T-cell (primary cell): ENCODE results near the gene KRTAP4-8. TPM values are rescaled to one million over a fixed set of nuclear protein-coding genes. Genes with fewer than 3 reads are reported as not detected.
"Not testable (repeated sequence)": the region's sequence is repeated elsewhere in the genome, so short reads cannot be mapped to it uniquely, and the experiment has no call there.

ENCODE experiments used
- ATAC-seq, 4 experiments: fragments of 200-7000 bp in 3 of 4; fragments of 150-1000 bp in 1 of 4; cut with Tn5 transposase; replicated peaks in 1 of 4; 1 replicate in 3 of 4; 2 replicates in 1 of 4; pipeline ENCODE4 v1.10.0; 2021; ENCODE audit warnings: moderate library complexity in 3 of 4, mild to moderate bottlenecking in 2 of 4, moderate number of reproducible peaks in 1 of 4
- CTCF ChIA-PET, 2 donors: fragments of 300-600 bp; sonication (Branson Sonifier 250); formaldehyde crosslinking; loops; one replicate each; lab custom pipeline; 2022; ENCODE audit warnings: antibody characterized with exemption in 2 of 2; lab: Charles Lee
- POLR2A ChIA-PET, 2 donors: fragments of 300-600 bp; sonication (Branson Sonifier 250); formaldehyde crosslinking; loops; one replicate each; lab custom pipeline; 2022; ENCODE audit warnings: antibody characterized with exemption in 2 of 2; lab: Charles Lee
- DNase-seq, 35 experiments: peaks; one replicate each; pipeline versions ENCODE4 v3.0.0 to v3.0.0-alpha.2; 2013 to 2023
- H3K27ac ChIP-seq: one replicate; pipeline ENCODE4 v1.5.1; 2013; ENCODE audit warnings: low read length
- H3K27me3 ChIP-seq, 2 experiments: replicated peaks in 1 of 2; 1 replicate in 1 of 2; 2 replicates in 1 of 2; pipeline versions ENCODE4 v1.6.1 to v1.7.0; 2013; ENCODE audit warnings: low read length in 1 of 2, mixed read lengths in 1 of 2; ENCODE audit not compliant: control insufficient read depth in 2 of 2, insufficient read depth in 2 of 2; ENCODE audit errors: extremely low read depth in 1 of 2
- H3K36me3 ChIP-seq, 2 donors: 1 replicate in 1 of 2; 2 replicates in 1 of 2; pipeline versions ENCODE4 v1.6.1 to v1.7.0; 2013; ENCODE audit warnings: low read length in 1 of 2; ENCODE audit not compliant: control insufficient read depth in 2 of 2, insufficient read depth in 1 of 2; ENCODE audit errors: extremely low read depth in 1 of 2
- H3K4me1 ChIP-seq, 2 experiments: 1 replicate in 1 of 2; 2 replicates in 1 of 2; pipeline versions ENCODE4 v1.6.1 to v1.7.0; 2013; ENCODE audit warnings: low read length in 2 of 2, mixed read lengths in 1 of 2; ENCODE audit not compliant: insufficient read depth in 2 of 2, control insufficient read depth in 1 of 2; ENCODE audit errors: extremely low read depth in 1 of 2
- H3K4me3 ChIP-seq, 2 donors: 1 replicate in 1 of 2; 2 replicates in 1 of 2; pipeline versions ENCODE4 v1.5.1 to v1.7.0; 2013; ENCODE audit warnings: mild to moderate bottlenecking in 2 of 2, low read length in 1 of 2, moderate library complexity in 1 of 2; ENCODE audit not compliant: control insufficient read depth in 1 of 2; ENCODE audit errors: extremely low read depth in 1 of 2
- H3K9me3 ChIP-seq: 2 replicates; pipeline ENCODE4 v1.7.0; 2013
- H3K27ac Mint-ChIP-seq, 2 donors: one replicate each; pipeline ENCODE4 v1.8.0; 2020 to 2021; ENCODE audit warnings: mild to moderate bottlenecking in 2 of 2, mixed read lengths in 2 of 2
- H3K27me3 Mint-ChIP-seq, 2 donors: one replicate each; pipeline ENCODE4 v1.8.0; 2021 to 2022; ENCODE audit warnings: mixed read lengths in 2 of 2
- H3K36me3 Mint-ChIP-seq: one replicate; pipeline ENCODE4 v1.8.0; 2021; ENCODE audit warnings: mixed read lengths
- H3K4me1 Mint-ChIP-seq, 3 donors: one replicate each; pipeline ENCODE4 v1.8.0; 2020 to 2022; ENCODE audit warnings: mixed read lengths in 3 of 3, mild to moderate bottlenecking in 1 of 3
- H3K4me3 Mint-ChIP-seq, 3 donors: one replicate each; pipeline ENCODE4 v1.8.0; 2020 to 2022; ENCODE audit warnings: mild to moderate bottlenecking in 3 of 3, mixed read lengths in 3 of 3, moderate library complexity in 3 of 3
- H3K9me3 Mint-ChIP-seq, 3 donors: one replicate each; pipeline ENCODE4 v1.8.0; 2020 to 2022; ENCODE audit warnings: mixed read lengths in 3 of 3
- WGBS: methylation state at CpG from one replicate; pipeline ENCODE4 v1.1.5; 2013; ENCODE audit warnings: missing lambda C conversion rate; ENCODE audit not compliant: insufficient coverage; 5-methylcytosine and 5-hydroxymethylcytosine counted together
- total RNA-seq, 35 experiments: library from RNA in 6 of 35; stranded (reverse) in 6 of 35; fragments of 120-200 nt in 1 of 35; gene quantifications; one replicate each; pipeline versions ENCODE4 v1.2.1 to v1.2.4 and lab custom pipeline; 2013 to 2026

The KRTAP4-8 gene
- total RNA-seq, 5 donors from 2014 or later (not counting 1 experiment from before 2014, with no cell fraction given), result not detected

DNA sequence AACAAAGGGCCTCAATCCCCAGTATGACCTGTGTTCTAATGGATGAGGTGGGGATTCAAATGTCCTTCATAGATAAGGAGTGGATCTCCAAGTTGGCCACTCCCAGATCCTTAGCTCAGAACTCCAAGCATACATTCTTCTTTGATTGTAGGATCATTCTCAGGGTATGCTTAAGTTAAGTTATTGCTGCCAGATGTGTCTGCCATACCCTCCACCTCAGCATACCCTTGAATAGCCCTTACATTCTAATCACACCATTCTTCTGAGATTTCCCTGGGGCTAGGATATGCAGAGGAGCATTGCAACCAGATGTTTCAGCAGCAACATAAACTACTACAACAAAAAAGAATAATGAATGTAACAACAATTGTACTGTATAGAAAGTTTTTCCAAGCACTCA lies 30.7 kb downstream of the KRTAP4-8 start:
- H3K27me3 Mint-ChIP-seq, result peaks cover 0 to 2% of the 10 kb centered on the region in 2 donors
- no peaks in the 10 kb centered on the region for H3K36me3 Mint-ChIP-seq
- ChIA-PET POLR2A (interaction anchor here in 1 of 2 donors (0.7 kb wide), 1 partner anchor 15 kb away, joined by 3 read pairs; no protein-coding TSS in a partner anchor), CTCF (no interaction called here)
- no peak overlapping the region for H3K4me3 ChIP-seq
- H3K4me1 ChIP-seq, result no peaks in the 10 kb centered on the region
- no peaks in the 10 kb centered on the region for H3K27me3 ChIP-seq
- H3K9me3 Mint-ChIP-seq, result no peaks in the 10 kb centered on the region
- ATAC-seq, result no peak
- H3K4me3 Mint-ChIP-seq, result no peak overlapping the region
- no peak overlapping the region for H3K27ac Mint-ChIP-seq
- no peak for DNase-seq
- H3K36me3 ChIP-seq, result no peaks in the 10 kb centered on the region
- no peaks in the 10 kb centered on the region for H3K4me1 Mint-ChIP-seq
- no peaks in the 10 kb centered on the region for H3K9me3 ChIP-seq
- H3K27ac ChIP-seq, result no peak overlapping the region

DNA sequence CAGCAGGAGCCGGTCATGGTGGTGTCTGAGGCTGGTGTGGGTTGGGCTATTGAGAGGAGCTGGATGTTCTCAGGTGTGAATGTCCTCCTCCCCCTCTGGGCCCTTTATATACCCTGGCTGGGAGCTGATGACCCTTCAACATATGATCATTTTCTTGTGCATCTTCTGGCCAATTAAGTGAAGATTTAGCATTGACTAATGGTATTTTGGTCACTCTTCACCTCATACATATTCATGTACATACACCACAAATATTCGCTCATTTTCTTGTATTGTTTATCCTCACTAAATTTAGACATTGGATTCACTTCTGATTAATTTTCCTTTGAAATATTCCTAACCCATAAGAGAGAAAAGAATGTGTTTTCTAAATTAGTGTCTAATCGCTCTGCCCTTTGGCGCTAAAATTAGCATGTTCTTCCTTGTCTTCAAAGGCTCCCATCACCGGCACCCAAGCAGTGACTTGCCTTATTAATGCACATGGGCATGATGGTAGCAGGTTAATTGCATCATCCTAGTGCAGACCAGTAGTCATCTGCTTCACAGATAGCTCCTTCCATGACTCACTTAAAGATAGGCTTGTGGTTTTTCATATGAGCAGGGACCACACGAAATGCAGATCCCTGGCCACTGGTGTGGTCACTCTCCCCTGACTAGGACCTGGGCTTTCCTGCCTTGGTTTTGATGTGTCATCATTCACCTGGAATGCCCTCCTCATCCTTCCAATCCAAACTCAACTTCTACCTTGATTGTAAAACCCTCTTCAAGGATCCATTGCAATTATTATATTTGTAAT lies 31.9 kb downstream of the KRTAP4-8 start, which contains the start of gene KRTAP2-4:
Gene KRTAP2-4, minus strand, starts transcription at position 51 of the 796 bp plus-strand sequence. Its CDS starts 34 bp downstream, at position 17.
- H3K4me3 Mint-ChIP-seq, result no peak within 1 kb of the TSS
- 96% methylated on average over 4 of the region's 6 CpGs for WGBS
- H3K36me3 Mint-ChIP-seq, result no peaks in the 10 kb centered on the region
- DNase-seq (no peak), ATAC-seq (no peak)
- no peak within 1 kb of the TSS for H3K4me3 ChIP-seq
- no peaks in the 10 kb centered on the region for H3K27me3 ChIP-seq
- ChIA-PET POLR2A (no interaction called here), CTCF (no interaction called here)
- no peaks in the 10 kb centered on the region for H3K9me3 ChIP-seq
- H3K27me3 Mint-ChIP-seq, result peaks cover 7 to 8% of the 10 kb centered on the region in 2 donors
- H3K9me3 Mint-ChIP-seq, result no peaks in the 10 kb centered on the region
- no peak within 1 kb of the TSS for H3K27ac ChIP-seq
- H3K36me3 ChIP-seq, result no peaks in the 10 kb centered on the region
- no peaks in the 10 kb centered on the region for H3K4me1 ChIP-seq
- H3K4me1 Mint-ChIP-seq, result no peaks in the 10 kb centered on the region
- no peak within 1 kb of the TSS for H3K27ac Mint-ChIP-seq

DNA sequence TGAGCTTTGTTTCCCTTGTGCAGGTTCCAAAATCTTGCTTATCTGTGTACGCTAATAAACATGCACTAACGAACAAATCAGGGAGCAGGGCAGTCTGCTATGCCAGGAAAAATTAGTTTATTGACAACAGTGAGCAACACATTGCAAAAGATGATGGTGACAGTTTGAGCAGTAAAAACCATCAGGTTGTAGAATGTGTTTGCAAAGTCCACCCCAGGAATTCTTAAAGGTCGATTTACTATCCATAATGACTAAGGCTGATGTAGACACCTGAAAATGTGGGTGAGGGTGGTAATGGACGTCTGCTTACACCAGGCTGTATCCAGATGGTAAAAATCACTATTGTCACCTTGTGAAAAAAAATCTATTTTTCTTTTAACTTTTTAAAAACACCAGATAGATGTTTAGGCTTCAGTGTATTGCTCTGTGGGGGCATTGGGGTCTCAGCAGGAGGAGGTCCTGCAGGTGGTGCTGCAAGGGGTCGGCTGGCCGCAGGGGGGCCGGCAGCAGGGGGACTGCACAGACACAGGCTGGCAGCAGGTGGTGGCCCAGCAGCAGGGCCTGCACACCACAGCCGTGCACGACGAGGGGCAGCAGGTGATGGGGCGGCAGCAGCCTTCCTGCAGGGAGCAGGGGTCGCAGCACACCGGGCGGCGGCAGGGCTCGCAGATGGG lies 32.8 kb downstream of the KRTAP4-8 start:
- H3K4me3 ChIP-seq, H3K36me3 Mint-ChIP-seq, H3K4me1 Mint-ChIP-seq, H3K27ac Mint-ChIP-seq, H3K9me3 Mint-ChIP-seq, ATAC-seq, H3K27me3 ChIP-seq, H3K9me3 ChIP-seq, DNase-seq, H3K4me3 Mint-ChIP-seq, H3K36me3 ChIP-seq, H3K27ac ChIP-seq, POLR2A ChIA-PET, H3K4me1 ChIP-seq: not testable (repeated sequence)
- H3K27me3 Mint-ChIP-seq, result peaks cover 14 to 17% of the 10 kb centered on the region in 2 donors
- WGBS, result 100% methylated on average over 2 of the region's 16 CpGs
- CTCF ChIA-PET, result interaction anchor here in 1 of 2 donors (0.5 kb wide), 1 partner anchor 125 kb away, joined by 3 read pairs; no protein-coding TSS in a partner anchor

DNA sequence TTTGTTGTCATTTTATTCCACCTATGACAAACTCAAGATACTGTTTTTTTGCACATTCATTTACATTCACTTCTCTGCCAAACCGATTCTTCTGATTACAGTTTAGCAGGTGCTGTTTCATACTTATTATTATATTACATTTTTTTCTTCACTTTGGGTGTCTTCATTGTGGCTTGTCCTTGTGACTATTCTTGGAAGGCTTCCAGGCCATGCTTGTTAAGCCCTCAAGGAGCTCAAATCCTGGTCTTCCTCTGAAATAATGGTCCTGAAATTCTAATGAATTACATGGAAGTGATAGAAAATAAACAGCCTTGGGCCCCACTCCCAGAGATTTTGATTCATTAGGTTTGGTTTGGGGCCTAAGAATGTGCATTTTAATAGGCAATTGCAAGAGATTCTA lies 33.6 kb downstream of the KRTAP4-8 start:
- no peaks in the 10 kb centered on the region for H3K9me3 ChIP-seq
- peaks cover 0 to 2% (median 0%) of the 10 kb centered on the region in 3 donors for H3K4me1 Mint-ChIP-seq
- no peak overlapping the region for H3K27ac Mint-ChIP-seq
- no peak overlapping the region for H3K27ac ChIP-seq
- H3K4me3 Mint-ChIP-seq, result no peak overlapping the region
- DNase-seq (no peak), ATAC-seq (no peak)
- POLR2A ChIA-PET, result no interaction called here
- CTCF ChIA-PET, result no interaction called here
- no peaks in the 10 kb centered on the region for H3K9me3 Mint-ChIP-seq
- H3K36me3 Mint-ChIP-seq, result no peaks in the 10 kb centered on the region
- H3K27me3 ChIP-seq, result peaks cover 2 to 3% of the 10 kb centered on the region in 2 experiments
- no peaks in the 10 kb centered on the region for H3K36me3 ChIP-seq
- peaks cover 18 to 23% of the 10 kb centered on the region in 2 donors for H3K27me3 Mint-ChIP-seq
- H3K4me1 ChIP-seq, result no peaks in the 10 kb centered on the region
- H3K4me3 ChIP-seq, result no peak overlapping the region
- no CpG with 5 or more reads among the region's 1 CpG for WGBS

DNA sequence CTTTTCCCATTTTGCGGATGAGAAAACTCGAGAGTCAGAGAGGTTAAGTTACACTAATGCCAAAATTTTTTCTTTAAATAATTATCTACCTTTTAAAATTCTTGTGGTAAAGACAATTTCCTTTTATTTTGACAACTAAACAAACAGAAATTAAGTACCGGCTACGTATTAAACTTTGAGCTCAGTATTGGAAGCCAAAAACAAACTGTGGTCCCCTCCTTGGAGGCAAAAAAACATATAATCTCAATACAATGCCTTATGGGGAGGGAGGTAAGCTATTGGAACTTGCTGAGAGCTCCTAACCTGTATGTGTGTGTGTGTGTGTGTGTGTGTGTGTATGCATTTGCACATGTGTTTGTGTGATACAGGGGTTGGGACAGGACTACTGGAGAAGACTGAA lies 34.5 kb downstream of the KRTAP4-8 start:
- no peak for DNase-seq
- Histone ChIP-seq H3K4me3 (no peak overlapping the region), H3K9me3 (no peaks in the 10 kb centered on the region), H3K27me3 (peaks cover 3 to 4% of the 10 kb centered on the region in 2 experiments), H3K36me3 (no peaks in the 10 kb centered on the region), H3K27ac (no peak overlapping the region), H3K4me1 (no peaks in the 10 kb centered on the region)
- whole genome bisulfite sequencing, result no CpG with 5 or more reads among the region's 4 CpGs
- Mint-ChIP-seq H3K9me3 (no peaks in the 10 kb centered on the region), H3K4me3 (no peak overlapping the region), H3K27ac (no peak overlapping the region), H3K4me1 (peaks cover 0 to 4% (median 0%) of the 10 kb centered on the region in 3 donors), H3K27me3 (peaks cover 26 to 31% of the 10 kb centered on the region in 2 donors), H3K36me3 (no peaks in the 10 kb centered on the region)
- ATAC-seq, result no peak
- POLR2A ChIA-PET, result no interaction called here
- CTCF ChIA-PET, result no interaction called here

DNA sequence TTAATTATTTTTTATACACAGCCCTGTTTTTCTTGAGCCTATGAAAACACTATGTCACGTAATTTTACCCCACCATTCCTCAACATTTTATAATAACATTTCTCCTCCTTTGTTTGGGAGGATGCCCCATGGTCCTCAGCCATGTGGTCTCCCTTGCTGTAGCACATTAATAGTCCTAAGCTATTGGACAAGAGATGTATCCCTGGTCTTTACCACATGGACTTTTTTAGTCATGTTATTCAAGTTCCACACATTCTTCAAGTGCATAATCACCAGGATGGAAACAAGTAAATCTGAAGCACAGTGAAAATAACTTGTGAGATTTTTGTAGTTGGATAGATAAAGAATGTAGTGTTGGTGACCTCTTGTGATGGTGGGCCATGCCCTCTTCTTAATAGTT lies 36.0 kb downstream of the KRTAP4-8 start:
- ChIA-PET POLR2A (no interaction called here), CTCF (no interaction called here)
- Mint-ChIP-seq H3K27ac (no peak overlapping the region), H3K9me3 (peaks cover 0 to 3% (median 0%) of the 10 kb centered on the region in 3 donors), H3K36me3 (no peaks in the 10 kb centered on the region), H3K27me3 (peaks cover 39 to 43% of the 10 kb centered on the region in 2 donors), H3K4me1 (peaks cover 0 to 4% (median 0%) of the 10 kb centered on the region in 3 donors), H3K4me3 (no peak overlapping the region)
- Histone ChIP-seq H3K9me3 (no peaks in the 10 kb centered on the region), H3K36me3 (no peaks in the 10 kb centered on the region), H3K4me3 (no peak overlapping the region), H3K27me3 (peaks cover 4 to 8% of the 10 kb centered on the region in 2 experiments), H3K27ac (no peak overlapping the region), H3K4me1 (no peaks in the 10 kb centered on the region)
- no peak for ATAC-seq
- DNase-seq, result no peak
- no CpG with 5 or more reads among the region's 1 CpG for WGBS
